ENCODE results near the gene DERL2. TPM values are rescaled to one million over a fixed set of nuclear protein-coding genes. Genes with fewer than 3 reads are reported as not detected.

Gene DERL2
- total RNA-seq, 1 donor from 2014 or later, result 32.5 TPM

DNA sequence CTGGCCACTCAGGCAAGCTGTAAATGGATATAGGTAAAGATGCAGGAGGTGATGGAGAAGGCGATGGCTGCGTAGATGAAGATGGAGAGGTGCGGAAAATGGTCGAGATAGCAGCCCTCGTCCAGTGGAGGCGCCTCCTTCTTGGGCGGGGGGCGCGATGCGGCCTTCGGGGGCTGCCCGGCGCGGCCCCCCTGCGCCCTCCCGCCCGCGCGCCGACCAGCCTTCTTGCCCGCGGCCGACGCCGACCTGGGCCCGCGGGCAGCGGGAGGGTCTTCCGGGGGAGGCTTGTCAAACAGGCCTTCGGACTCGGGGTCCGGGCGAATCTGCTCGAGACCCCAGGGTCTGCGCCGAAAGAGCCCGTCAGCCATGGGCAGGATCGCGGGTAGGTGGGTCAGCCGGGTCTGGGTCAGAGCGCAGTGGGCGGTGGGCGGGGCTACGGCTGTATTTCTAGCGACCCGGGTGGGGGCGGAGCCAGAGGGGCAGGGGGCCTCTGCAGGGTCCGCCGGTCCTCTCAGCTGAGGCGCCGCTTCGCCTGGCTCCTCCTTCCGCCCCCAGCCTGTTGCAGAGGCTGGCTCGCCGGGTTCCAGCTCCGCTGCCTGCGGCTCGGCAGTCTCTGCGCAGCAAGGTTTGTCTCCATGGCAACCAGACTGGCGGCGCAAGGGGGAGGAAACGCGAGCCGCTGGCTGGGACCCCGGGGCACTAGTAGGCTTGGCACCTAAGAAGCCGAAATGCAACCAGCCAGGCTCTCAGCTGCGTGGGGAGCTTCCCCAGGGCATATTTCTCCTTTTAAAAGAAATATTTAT is 14.8 kb upstream of the DERL2 start:
- TF ChIP-seq, protein P1, sequence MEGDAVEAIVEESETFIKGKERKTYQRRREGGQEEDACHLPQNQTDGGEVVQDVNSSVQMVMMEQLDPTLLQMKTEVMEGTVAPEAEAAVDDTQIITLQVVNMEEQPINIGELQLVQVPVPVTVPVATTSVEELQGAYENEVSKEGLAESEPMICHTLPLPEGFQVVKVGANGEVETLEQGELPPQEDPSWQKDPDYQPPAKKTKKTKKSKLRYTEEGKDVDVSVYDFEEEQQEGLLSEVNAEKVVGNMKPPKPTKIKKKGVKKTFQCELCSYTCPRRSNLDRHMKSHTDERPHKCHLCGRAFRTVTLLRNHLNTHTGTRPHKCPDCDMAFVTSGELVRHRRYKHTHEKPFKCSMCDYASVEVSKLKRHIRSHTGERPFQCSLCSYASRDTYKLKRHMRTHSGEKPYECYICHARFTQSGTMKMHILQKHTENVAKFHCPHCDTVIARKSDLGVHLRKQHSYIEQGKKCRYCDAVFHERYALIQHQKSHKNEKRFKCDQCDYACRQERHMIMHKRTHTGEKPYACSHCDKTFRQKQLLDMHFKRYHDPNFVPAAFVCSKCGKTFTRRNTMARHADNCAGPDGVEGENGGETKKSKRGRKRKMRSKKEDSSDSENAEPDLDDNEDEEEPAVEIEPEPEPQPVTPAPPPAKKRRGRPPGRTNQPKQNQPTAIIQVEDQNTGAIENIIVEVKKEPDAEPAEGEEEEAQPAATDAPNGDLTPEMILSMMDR (IDR thresholded peaks at IDR 0.05; ENCODE audit: borderline replicate concordance), result no peak
- H3K27ac ChIP-seq (replicated peaks), result no peak overlapping the region
- intact Hi-C loops (cut with micrococcal nuclease), result no loop called here

DNA sequence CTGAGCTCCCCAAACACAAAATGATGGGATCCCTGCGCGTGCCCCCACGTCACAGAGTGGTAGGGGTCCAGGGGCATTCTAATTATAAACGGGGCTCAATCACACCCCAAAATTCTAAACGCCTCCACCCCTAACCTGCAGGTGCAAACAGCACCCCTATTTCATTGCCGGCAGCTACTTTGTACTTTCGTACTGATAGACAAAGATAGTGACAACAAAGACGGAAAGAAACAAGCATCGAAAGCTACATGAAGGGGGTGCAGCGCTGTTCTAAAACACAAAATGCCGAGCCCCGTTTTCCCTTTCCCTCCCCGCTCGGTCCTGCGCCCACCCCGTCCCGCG is 14.2 kb upstream of the DERL2 start:
- DNase-seq, result no peak
- Histone ChIP-seq H3K9me3 (replicated peaks) (no peaks in the 10 kb centered on the region), H3K27ac (replicated peaks) (no peak overlapping the region), H3K27me3 (ENCODE audit: low read depth) (peaks cover 38% of the 10 kb centered on the region), H3K4me1 (peaks cover 17% of the 10 kb centered on the region), H3K36me3 (peaks cover under 1% of the 10 kb centered on the region), H3K4me3 (peak overlapping the region; percentile 69)
- TF ChIP-seq, protein P1 (IDR thresholded peaks at IDR 0.05; ENCODE audit: borderline replicate concordance), result no peak
- intact Hi-C loops (cut with micrococcal nuclease), result no loop called here

More for the DNA sequence above, 14.8 kb upstream of the DERL2 start:
- peak overlapping the region; percentile 69 for H3K4me3 ChIP-seq
- H3K9me3 ChIP-seq (replicated peaks), result no peaks in the 10 kb centered on the region
- H3K4me1 ChIP-seq, result peaks cover 17% of the 10 kb centered on the region
- peaks cover 7% of the 10 kb centered on the region for H3K36me3 ChIP-seq
- peak; percentile 51 for DNase-seq
- peaks cover 38% of the 10 kb centered on the region for H3K27me3 ChIP-seq (ENCODE audit: low read depth)

- H3K4me1 ChIP-seq, result peaks cover 17% of the 10 kb centered on the region
- no peak for DNase-seq
- peak overlapping the region; percentile 69 for H3K4me3 ChIP-seq
- intact Hi-C loops (cut with micrococcal nuclease), result no loop called here
- peaks cover 38% of the 10 kb centered on the region for H3K27me3 ChIP-seq (ENCODE audit: low read depth)
- TF ChIP-seq, protein P1 (IDR thresholded peaks at IDR 0.05; ENCODE audit: borderline replicate concordance), result no peak
- no peak overlapping the region for H3K27ac ChIP-seq (replicated peaks)
- no peaks in the 10 kb centered on the region for H3K36me3 ChIP-seq
- no peaks in the 10 kb centered on the region for H3K9me3 ChIP-seq (replicated peaks)
These were observed 13.7 kb upstream of the DERL2 start for GRCh38 chr17:5499476-5500231.

DNA sequence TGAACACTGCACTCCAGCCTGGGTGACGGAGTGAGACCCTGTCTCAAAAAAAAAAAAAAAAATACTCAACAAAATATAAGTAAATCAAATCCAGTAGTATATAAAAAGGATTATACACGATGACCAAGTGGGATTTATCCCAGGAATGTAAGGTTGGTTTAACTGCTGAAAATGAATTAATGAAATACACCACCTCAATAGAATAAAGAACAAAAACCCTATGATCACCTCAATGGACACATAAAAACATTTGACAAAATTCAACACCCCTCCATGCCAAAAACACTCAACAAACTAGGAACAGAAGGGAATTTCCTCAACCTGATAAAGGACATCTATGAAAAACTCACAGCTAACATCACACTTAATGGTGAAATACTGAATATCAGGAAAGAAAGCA is 7.0 kb upstream of the DERL2 start:
- DNase-seq, result no peak
- no peak overlapping the region for H3K4me3 ChIP-seq
- peaks cover 5% of the 10 kb centered on the region for H3K27me3 ChIP-seq (ENCODE audit: low read depth)
- intact Hi-C loops (cut with micrococcal nuclease), result no loop called here
- H3K4me1 ChIP-seq, result peaks cover 13% of the 10 kb centered on the region
- H3K36me3 ChIP-seq, result peaks cover 30% of the 10 kb centered on the region
- TF ChIP-seq, protein P1 (IDR thresholded peaks at IDR 0.05; ENCODE audit: borderline replicate concordance), result no peak
- H3K9me3 ChIP-seq (replicated peaks), result no peaks in the 10 kb centered on the region
- H3K27ac ChIP-seq (replicated peaks), result no peak overlapping the region

DNA sequence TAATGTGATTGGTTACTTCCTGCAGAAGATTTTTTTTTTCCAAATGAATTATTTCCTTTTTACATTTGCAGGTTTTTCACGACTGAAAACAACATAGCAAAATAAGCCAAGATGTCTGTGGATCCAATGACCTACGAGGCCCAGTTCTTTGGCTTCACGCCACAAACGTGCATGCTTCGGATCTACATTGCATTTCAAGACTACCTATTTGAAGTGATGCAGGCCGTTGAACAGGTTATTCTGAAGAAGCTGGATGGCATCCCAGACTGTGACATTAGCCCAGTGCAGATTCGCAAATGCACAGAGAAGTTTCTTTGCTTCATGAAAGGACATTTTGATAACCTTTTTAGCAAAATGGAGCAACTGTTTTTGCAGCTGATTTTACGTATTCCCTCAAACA is 2.8 kb upstream of the DERL2 start:
- intact Hi-C loops (cut with micrococcal nuclease), result no loop called here
- no peaks in the 10 kb centered on the region for H3K9me3 ChIP-seq (replicated peaks)
- H3K4me1 ChIP-seq, result peaks cover 47% of the 10 kb centered on the region
- H3K27me3 ChIP-seq (ENCODE audit: low read depth), result no peaks in the 10 kb centered on the region
- TF ChIP-seq, protein P1 (IDR thresholded peaks at IDR 0.05; ENCODE audit: borderline replicate concordance), result no peak
- no peak overlapping the region for H3K4me3 ChIP-seq
- H3K27ac ChIP-seq (replicated peaks), result no peak overlapping the region
- peaks cover 43% of the 10 kb centered on the region for H3K36me3 ChIP-seq
- DNase-seq, result no peak

Measured in left ventricle myocardium inferior (tissue), 1 donor.